Fibroblast of the aortic adventitia (primary cell): ENCODE results near the gene ATP9B. TPM values are rescaled to one million over a fixed set of nuclear protein-coding genes. Genes with fewer than 3 reads are reported as not detected.

ENCODE experiments used
- DNase-seq: peaks from one replicate; pipeline ENCODE4 v3.0.0-alpha.2; 2010; ENCODE audit warnings: low read depth
- H3K4me3 ChIP-seq: 2 replicates; pipeline ENCODE4 v1.5.1; 2011; ENCODE audit warnings: low read depth, mild to moderate bottlenecking, control low read depth, low read length, moderate library complexity
- total RNA-seq: library from RNA; depleted of rRNA; stranded (reverse); fragments of >200 nt; gene quantifications from 2 replicates; pipeline ENCODE4 v1.2.3, GENCODE V29; 2012; ENCODE audit warnings: low replicate concordance
- TF ChIP-seq, protein P1 (sequence below): IDR thresholded peaks from 2 replicates; pipeline ENCODE4 v1.5.1; 2011; ENCODE audit warnings: mild to moderate bottlenecking, low read length, control low read depth, inconsistent platforms; ENCODE audit not compliant: insufficient read depth

ATP9B gene
- total RNA-seq, 1 donor: 22.0 TPM

DNA sequence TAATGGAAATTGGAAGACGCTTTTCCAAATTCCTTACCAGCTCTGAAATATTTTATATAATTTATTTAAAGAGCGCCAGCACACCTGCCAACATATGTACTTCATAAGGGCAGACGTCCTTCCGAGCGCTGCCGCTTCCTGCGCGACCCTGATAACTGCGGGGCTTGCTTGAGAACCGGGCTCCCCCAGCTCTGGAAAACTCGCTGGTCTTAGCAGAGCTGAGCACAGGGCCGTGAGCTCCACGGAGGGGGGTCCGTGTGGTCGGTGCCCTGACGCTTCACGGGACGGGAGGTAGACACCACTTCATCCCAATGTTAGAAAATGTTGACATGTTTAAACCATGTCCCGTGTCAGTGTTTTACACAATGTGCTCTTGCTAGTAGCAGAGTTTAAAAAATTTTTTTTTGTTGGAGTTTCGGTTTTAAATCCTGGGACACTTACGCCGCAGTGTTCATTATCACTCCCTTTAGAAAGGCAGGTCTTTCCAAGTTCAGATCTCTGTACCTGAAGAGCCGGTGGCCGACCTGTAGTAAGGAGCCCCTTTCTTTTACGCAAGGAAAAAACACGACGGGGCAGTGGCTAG, 328.1 kb downstream of the ATP9B start:
- no peak overlapping the region for H3K4me3 ChIP-seq
- TF ChIP-seq, protein P1, sequence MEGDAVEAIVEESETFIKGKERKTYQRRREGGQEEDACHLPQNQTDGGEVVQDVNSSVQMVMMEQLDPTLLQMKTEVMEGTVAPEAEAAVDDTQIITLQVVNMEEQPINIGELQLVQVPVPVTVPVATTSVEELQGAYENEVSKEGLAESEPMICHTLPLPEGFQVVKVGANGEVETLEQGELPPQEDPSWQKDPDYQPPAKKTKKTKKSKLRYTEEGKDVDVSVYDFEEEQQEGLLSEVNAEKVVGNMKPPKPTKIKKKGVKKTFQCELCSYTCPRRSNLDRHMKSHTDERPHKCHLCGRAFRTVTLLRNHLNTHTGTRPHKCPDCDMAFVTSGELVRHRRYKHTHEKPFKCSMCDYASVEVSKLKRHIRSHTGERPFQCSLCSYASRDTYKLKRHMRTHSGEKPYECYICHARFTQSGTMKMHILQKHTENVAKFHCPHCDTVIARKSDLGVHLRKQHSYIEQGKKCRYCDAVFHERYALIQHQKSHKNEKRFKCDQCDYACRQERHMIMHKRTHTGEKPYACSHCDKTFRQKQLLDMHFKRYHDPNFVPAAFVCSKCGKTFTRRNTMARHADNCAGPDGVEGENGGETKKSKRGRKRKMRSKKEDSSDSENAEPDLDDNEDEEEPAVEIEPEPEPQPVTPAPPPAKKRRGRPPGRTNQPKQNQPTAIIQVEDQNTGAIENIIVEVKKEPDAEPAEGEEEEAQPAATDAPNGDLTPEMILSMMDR: no peak
- no peak for DNase-seq

DNA sequence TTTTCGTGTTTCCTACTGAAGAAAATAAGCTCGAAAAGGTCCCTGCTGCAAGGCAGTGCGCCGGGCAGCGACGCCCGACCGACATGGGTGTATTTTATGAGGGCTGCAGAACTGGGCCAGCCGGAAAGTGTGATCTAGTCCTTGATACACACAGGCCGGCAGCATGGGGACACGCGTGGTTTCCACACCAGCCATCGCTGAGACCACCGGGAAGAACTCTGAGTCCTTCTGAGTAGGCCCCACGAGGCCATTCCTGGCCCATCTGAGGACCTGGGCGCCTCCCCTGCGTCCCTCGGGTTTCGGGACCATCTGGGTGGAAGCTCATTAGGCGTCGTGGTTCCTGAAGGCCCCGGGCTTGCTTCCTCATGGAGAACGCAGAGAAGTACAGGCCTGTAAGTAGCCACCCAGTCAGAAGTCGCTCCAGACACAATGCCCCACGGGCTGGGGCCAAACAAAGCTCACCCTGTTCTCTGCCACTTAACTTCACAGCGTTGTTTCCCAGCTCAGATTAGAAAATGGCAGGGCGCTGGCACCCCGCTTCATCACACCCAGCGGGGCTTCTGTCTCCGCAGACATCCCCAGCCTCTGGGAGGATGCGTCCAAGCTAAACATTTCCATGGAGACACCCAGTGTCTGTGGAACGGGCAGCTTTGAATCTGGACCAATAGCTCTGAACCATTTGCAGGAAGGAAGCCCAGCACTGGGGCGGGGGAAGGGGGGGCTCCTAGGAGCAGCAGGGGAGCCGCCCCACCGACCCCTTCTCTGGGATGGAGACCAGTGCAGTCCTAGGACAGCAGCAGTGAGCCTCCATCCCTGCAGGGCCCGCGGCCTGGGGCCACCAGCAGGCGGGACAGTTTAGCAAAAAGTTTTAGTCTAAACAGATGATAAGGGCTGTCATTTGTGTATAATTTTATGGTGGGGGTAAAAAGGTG, 328.9 kb downstream of the ATP9B start:
- H3K4me3 ChIP-seq: no peak overlapping the region
- DNase-seq: no peak
- TF ChIP-seq, protein P1: no peak

DNA sequence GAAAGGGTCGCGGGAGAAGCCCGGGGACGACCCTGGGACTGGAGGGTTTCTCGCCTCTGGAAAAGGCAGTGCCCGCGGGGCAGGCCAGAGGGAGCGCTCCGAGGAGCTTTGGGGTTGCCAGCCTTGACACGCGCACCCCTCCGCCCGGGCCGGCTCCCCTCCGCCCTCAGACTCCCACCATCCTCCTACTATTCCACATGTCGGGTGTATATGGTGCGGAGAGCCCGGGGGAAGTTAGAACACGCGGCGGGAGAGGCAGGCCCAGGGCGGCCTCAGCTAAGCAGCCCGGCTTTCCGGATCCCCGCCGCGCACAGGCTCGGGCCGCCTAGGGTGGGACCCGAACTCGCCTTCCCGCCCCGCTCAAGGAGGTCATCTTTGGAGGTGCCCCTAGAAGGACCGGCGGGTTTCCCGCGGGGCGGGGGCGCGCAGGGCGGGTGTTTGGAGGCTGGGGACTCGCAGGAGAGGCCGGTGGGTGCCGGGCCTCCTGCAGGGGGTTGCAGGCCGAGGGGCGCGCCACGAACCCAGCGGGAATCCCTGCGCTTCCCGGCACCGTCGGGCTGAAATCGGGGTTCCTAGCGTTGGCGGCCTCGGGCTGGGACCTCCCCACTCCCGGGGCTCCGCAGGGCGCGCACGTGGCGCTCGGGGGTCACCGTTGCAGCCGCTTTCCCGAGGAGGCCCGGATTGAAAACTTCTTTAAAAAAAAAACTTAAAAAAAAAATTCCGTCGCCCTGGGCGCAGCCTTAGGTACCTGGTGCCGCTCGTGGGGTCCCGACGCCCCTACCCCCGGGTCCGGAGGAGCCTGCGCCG, 330.3 kb downstream of the ATP9B start:
- TF ChIP-seq, protein P1: no peak
- H3K4me3 ChIP-seq: peak overlapping the region; percentile 58
- DNase-seq: no peak

DNA sequence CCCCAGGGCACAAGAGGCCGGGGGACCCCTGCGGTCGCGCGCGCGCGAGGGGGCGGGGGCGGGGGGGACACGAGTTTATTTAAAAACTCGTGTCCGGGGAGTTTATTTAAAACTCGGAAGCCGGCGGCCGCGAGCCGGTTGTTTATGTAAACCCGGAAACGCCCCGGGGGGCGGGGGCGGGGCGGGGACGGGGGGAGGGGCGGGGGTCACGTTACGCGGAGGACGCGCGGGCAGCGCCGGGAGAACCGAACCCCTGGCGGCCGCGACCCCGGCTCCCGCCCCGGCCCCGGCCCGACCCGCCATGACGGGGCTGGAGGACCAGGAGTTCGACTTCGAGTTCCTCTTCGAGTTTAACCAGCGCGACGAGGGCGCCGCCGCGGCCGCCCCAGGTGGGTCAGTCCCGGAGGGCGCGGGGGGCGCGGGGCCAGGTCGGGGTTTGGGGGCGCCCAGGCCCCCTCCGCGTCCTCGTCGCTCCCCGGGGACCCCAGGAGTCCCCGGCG, 330.9 kb downstream of the ATP9B start:
- DNase-seq: peak; percentile 20
- TF ChIP-seq, protein P1: no peak
- H3K4me3 ChIP-seq: peak overlapping the region; percentile 67

DNA sequence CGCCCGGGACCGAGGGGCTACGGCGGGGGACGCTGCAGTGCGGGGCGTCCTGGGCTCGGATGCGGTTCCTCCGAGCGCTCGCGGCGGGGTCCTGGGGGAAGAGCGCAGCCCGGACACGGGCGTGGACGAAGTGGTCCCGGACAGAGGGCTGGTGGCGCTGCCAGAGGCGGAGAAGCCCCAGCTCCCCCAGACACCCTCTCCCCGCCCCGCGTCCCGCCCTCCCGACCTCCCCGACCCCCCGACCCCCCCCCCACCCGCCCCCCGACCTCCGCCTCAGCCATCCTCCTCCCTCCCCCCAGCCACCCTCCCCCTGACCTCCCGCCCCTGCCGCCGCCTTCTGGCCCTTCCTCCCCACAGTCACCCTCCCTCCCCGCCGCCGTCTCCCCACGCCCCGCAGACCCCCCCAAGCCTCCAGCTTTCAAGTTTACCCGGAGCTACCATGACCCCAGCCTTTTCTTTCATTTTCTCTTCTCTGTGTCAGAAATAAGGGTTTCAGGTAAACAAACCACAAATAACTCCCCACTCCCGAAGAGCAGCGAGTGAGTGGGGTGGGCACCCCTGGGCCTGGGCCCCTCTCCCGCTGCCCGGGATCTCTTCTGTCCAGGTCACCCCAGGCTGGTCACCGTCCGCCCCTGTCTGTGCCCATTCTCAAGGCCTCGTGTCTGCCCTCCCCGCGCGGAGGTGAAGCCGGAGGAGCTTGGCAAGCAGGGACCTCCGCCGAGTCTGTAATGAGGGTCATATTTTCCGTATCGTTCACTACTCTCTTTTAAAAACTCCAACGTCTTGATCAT, 331.6 kb downstream of the ATP9B start:
- TF ChIP-seq, protein P1: no peak
- DNase-seq: no peak
- peak overlapping the region; percentile 67 for H3K4me3 ChIP-seq
